Measurements from ENCODE around the gene ANK2. TPM values are rescaled to one million over a fixed set of nuclear protein-coding genes. Genes with fewer than 3 reads are reported as not detected.

ANK2 gene
- polyA plus RNA-seq, 1 donor (not counting 4 experiments of a cell fraction or from before 2014, with no cell fraction given) = 0.22 TPM

DNA sequence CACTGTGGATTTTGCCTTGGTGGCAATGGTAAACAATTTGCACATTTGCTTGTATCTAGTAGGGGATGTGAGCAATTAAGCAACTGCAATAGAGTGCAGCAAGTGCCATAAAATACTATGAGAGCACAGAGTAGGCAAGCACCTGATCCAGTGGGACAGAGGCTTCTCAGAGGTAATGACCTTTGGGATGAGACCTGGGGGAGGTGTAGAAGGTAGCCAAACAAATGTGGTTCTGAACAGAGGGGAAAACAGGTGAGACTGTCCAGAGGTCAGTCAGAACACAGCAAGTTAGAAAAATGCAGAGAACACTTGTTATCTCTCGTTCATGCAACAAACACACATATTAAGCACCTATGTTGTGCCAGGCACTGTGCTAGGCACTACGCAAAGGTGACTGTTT is 21.4 kb upstream of the ANK2 start:
- H3K27me3 ChIP-seq (ENCODE audit: control insufficient read depth, extremely low read depth, insufficient read depth, low read length) = no peaks in the 10 kb centered on the region
- no peak overlapping the region for H3K9ac ChIP-seq (ENCODE audit: control insufficient read depth, extremely low read depth, insufficient read depth, low read length)
- no peak overlapping the region for H2AFZ ChIP-seq (ENCODE audit: control insufficient read depth, low read length)
- no peak for FAIRE-seq
- H3K27ac ChIP-seq (ENCODE audit: control insufficient read depth, insufficient read depth, low read length) = no peak overlapping the region
- TF ChIP-seq CTCF (optimal IDR thresholded peaks at IDR 0.05 in 1 of 3, IDR thresholded peaks at IDR 0.05 in 1 of 3, conservative IDR thresholded peaks at IDR 0.05 in 1 of 3; ENCODE audit: extremely low read depth in 1 of 3, insufficient read depth in 2 of 3, low read length in 3 of 3) = no peak
- TF ChIP-seq EZH2 (IDR thresholded peaks at IDR 0.05; ENCODE audit: low read length) = no peak
- H3K4me2 ChIP-seq (ENCODE audit: control insufficient read depth, extremely low read depth, insufficient read depth, low read depth, low read length) = no peak overlapping the region
- no peaks in the 10 kb centered on the region for H3K4me1 ChIP-seq (ENCODE audit: control insufficient read depth, extremely low read depth, insufficient read depth, low read length)
- H3K36me3 ChIP-seq (ENCODE audit: control insufficient read depth in 2 of 2, extremely low read depth in 1 of 2, insufficient read depth in 2 of 2, low read length in 2 of 2) = no peaks in the 10 kb centered on the region
- DNase-seq (ENCODE audit: low read depth, low spot score) = no peak
- dilution Hi-C loops (cut with MboI; ENCODE audit: extremely low pct_ligation_motif_present, low sequenced_read_pairs) = no loop called here
- no peak overlapping the region for H3K4me3 ChIP-seq (ENCODE audit: control insufficient read depth in 2 of 3, extremely low read depth in 1 of 3, insufficient read depth in 2 of 3, low read depth in 1 of 3, low read length in 3 of 3)
- H4K20me1 ChIP-seq (ENCODE audit: control insufficient read depth, extremely low read depth, insufficient read depth, low read length) = no peaks in the 10 kb centered on the region
- no peaks in the 10 kb centered on the region for H3K9me3 ChIP-seq (ENCODE audit: control insufficient read depth, low read depth, low read length)
- H3K79me2 ChIP-seq (ENCODE audit: control insufficient read depth, insufficient read depth, low read length) = no peaks in the 10 kb centered on the region
- no peaks in the 10 kb centered on the region for H3K9me1 ChIP-seq (ENCODE audit: control insufficient read depth, extremely low read depth, insufficient read depth, low read length)

- Histone ChIP-seq H3K27ac (ENCODE audit: control insufficient read depth, insufficient read depth, low read length) (no peak overlapping the region), H3K9me3 (ENCODE audit: control insufficient read depth, low read depth, low read length) (no peaks in the 10 kb centered on the region), H3K4me3 (ENCODE audit: control insufficient read depth in 2 of 3, extremely low read depth in 1 of 3, insufficient read depth in 2 of 3, low read depth in 1 of 3, low read length in 3 of 3) (no peak overlapping the region), H3K36me3 (ENCODE audit: control insufficient read depth in 2 of 2, extremely low read depth in 1 of 2, insufficient read depth in 2 of 2, low read length in 2 of 2) (no peaks in the 10 kb centered on the region), H3K4me2 (ENCODE audit: control insufficient read depth, extremely low read depth, insufficient read depth, low read depth, low read length) (no peak overlapping the region), H3K9me1 (ENCODE audit: control insufficient read depth, extremely low read depth, insufficient read depth, low read length) (no peaks in the 10 kb centered on the region), H3K9ac (ENCODE audit: control insufficient read depth, extremely low read depth, insufficient read depth, low read length) (no peak overlapping the region), H3K27me3 (ENCODE audit: control insufficient read depth, extremely low read depth, insufficient read depth, low read length) (no peaks in the 10 kb centered on the region), H3K79me2 (ENCODE audit: control insufficient read depth, insufficient read depth, low read length) (no peaks in the 10 kb centered on the region), H2AFZ (ENCODE audit: control insufficient read depth, low read length) (no peak overlapping the region), H4K20me1 (ENCODE audit: control insufficient read depth, extremely low read depth, insufficient read depth, low read length) (no peaks in the 10 kb centered on the region), H3K4me1 (ENCODE audit: control insufficient read depth, extremely low read depth, insufficient read depth, low read length) (no peaks in the 10 kb centered on the region)
- TF ChIP-seq CTCF (optimal IDR thresholded peaks at IDR 0.05 in 1 of 3, IDR thresholded peaks at IDR 0.05 in 1 of 3, conservative IDR thresholded peaks at IDR 0.05 in 1 of 3; ENCODE audit: extremely low read depth in 1 of 3, insufficient read depth in 2 of 3, low read length in 3 of 3) (no peak), EZH2 (IDR thresholded peaks at IDR 0.05; ENCODE audit: low read length) (no peak)
- no peak for DNase-seq (ENCODE audit: low read depth, low spot score)
- dilution Hi-C loops (cut with MboI; ENCODE audit: extremely low pct_ligation_motif_present, low sequenced_read_pairs) = no loop called here
- no peak for FAIRE-seq
Measured at GRCh38 chr4:113031212-113031611, 18.2 kb upstream of the ANK2 start.
